T-cell (primary cell): ENCODE measurements around the gene RAB3A. TPM values are rescaled to one million over a fixed set of nuclear protein-coding genes. Genes with fewer than 3 reads are reported as not detected.

Experiments used
- ATAC-seq, 4 experiments: fragments of 200-7000 bp in 3 of 4; fragments of 150-1000 bp in 1 of 4; cut with Tn5 transposase; replicated peaks in 1 of 4; 1 replicate in 3 of 4; 2 replicates in 1 of 4; pipeline ENCODE4 v1.10.0; 2021; ENCODE audit warnings: moderate library complexity in 3 of 4, mild to moderate bottlenecking in 2 of 4, moderate number of reproducible peaks in 1 of 4
- CTCF ChIA-PET, 2 donors: fragments of 300-600 bp; sonication (Branson Sonifier 250); formaldehyde crosslinking; loops; one replicate each; lab custom pipeline; 2022; ENCODE audit warnings: antibody characterized with exemption in 2 of 2; lab: Charles Lee
- POLR2A ChIA-PET, 2 donors: fragments of 300-600 bp; sonication (Branson Sonifier 250); formaldehyde crosslinking; loops; one replicate each; lab custom pipeline; 2022; ENCODE audit warnings: antibody characterized with exemption in 2 of 2; lab: Charles Lee
- DNase-seq, 35 experiments: peaks; one replicate each; pipeline versions ENCODE4 v3.0.0 to v3.0.0-alpha.2; 2013 to 2023
- H3K27ac ChIP-seq: one replicate; pipeline ENCODE4 v1.5.1; 2013; ENCODE audit warnings: low read length
- H3K27me3 ChIP-seq, 2 experiments: replicated peaks in 1 of 2; 1 replicate in 1 of 2; 2 replicates in 1 of 2; pipeline versions ENCODE4 v1.6.1 to v1.7.0; 2013; ENCODE audit warnings: low read length in 1 of 2, mixed read lengths in 1 of 2; ENCODE audit not compliant: control insufficient read depth in 2 of 2, insufficient read depth in 2 of 2; ENCODE audit errors: extremely low read depth in 1 of 2
- H3K36me3 ChIP-seq, 2 donors: 1 replicate in 1 of 2; 2 replicates in 1 of 2; pipeline versions ENCODE4 v1.6.1 to v1.7.0; 2013; ENCODE audit warnings: low read length in 1 of 2; ENCODE audit not compliant: control insufficient read depth in 2 of 2, insufficient read depth in 1 of 2; ENCODE audit errors: extremely low read depth in 1 of 2
- H3K4me1 ChIP-seq, 2 experiments: 1 replicate in 1 of 2; 2 replicates in 1 of 2; pipeline versions ENCODE4 v1.6.1 to v1.7.0; 2013; ENCODE audit warnings: low read length in 2 of 2, mixed read lengths in 1 of 2; ENCODE audit not compliant: insufficient read depth in 2 of 2, control insufficient read depth in 1 of 2; ENCODE audit errors: extremely low read depth in 1 of 2
- H3K4me3 ChIP-seq, 2 donors: 1 replicate in 1 of 2; 2 replicates in 1 of 2; pipeline versions ENCODE4 v1.5.1 to v1.7.0; 2013; ENCODE audit warnings: mild to moderate bottlenecking in 2 of 2, low read length in 1 of 2, moderate library complexity in 1 of 2; ENCODE audit not compliant: control insufficient read depth in 1 of 2; ENCODE audit errors: extremely low read depth in 1 of 2
- H3K9me3 ChIP-seq: 2 replicates; pipeline ENCODE4 v1.7.0; 2013
- H3K27ac Mint-ChIP-seq, 2 donors: one replicate each; pipeline ENCODE4 v1.8.0; 2020 to 2021; ENCODE audit warnings: mild to moderate bottlenecking in 2 of 2, mixed read lengths in 2 of 2
- H3K27me3 Mint-ChIP-seq, 2 donors: one replicate each; pipeline ENCODE4 v1.8.0; 2021 to 2022; ENCODE audit warnings: mixed read lengths in 2 of 2
- H3K36me3 Mint-ChIP-seq: one replicate; pipeline ENCODE4 v1.8.0; 2021; ENCODE audit warnings: mixed read lengths
- H3K4me1 Mint-ChIP-seq, 3 donors: one replicate each; pipeline ENCODE4 v1.8.0; 2020 to 2022; ENCODE audit warnings: mixed read lengths in 3 of 3, mild to moderate bottlenecking in 1 of 3
- H3K4me3 Mint-ChIP-seq, 3 donors: one replicate each; pipeline ENCODE4 v1.8.0; 2020 to 2022; ENCODE audit warnings: mild to moderate bottlenecking in 3 of 3, mixed read lengths in 3 of 3, moderate library complexity in 3 of 3
- H3K9me3 Mint-ChIP-seq, 3 donors: one replicate each; pipeline ENCODE4 v1.8.0; 2020 to 2022; ENCODE audit warnings: mixed read lengths in 3 of 3
- WGBS: methylation state at CpG from one replicate; pipeline ENCODE4 v1.1.5; 2013; ENCODE audit warnings: missing lambda C conversion rate; ENCODE audit not compliant: insufficient coverage; 5-methylcytosine and 5-hydroxymethylcytosine counted together
- total RNA-seq, 35 experiments: library from RNA in 6 of 35; stranded (reverse) in 6 of 35; fragments of 120-200 nt in 1 of 35; gene quantifications; one replicate each; pipeline versions ENCODE4 v1.2.1 to v1.2.4 and lab custom pipeline; 2013 to 2026

Gene RAB3A
- total RNA-seq, 5 donors from 2014 or later (not counting 1 experiment from before 2014, with no cell fraction given): 4.7 to 8.3 (median 5.6) TPM

- Mint-ChIP-seq H3K27ac (no peak overlapping the region), H3K9me3 (no peaks in the 10 kb centered on the region), H3K4me1 (peaks cover 16 to 23% (median 18%) of the 10 kb centered on the region in 3 donors), H3K27me3 (peaks cover 25 to 48% of the 10 kb centered on the region in 2 donors), H3K36me3 (no peaks in the 10 kb centered on the region), H3K4me3 (no peak overlapping the region)
- CTCF ChIA-PET: interaction anchor here in 1 of 2 donors (0.5 kb wide), 1 partner anchor 12 kb away, joined by 3 read pairs; no protein-coding TSS in a partner anchor
- Histone ChIP-seq H3K27ac (no peak overlapping the region), H3K27me3 (peaks cover 0 to 71% of the 10 kb centered on the region in 2 experiments), H3K9me3 (no peaks in the 10 kb centered on the region), H3K4me1 (peaks cover 3 to 25% of the 10 kb centered on the region in 2 experiments), H3K36me3 (no peaks in the 10 kb centered on the region), H3K4me3 (no peak overlapping the region)
- POLR2A ChIA-PET: interaction anchor here in 1 of 2 donors (0.6 kb wide), 1 partner anchor 9 kb away, joined by 5 read pairs; no protein-coding TSS in a partner anchor
- 6% methylated on average over 6 of the region's 33 CpGs for WGBS
- ATAC-seq (no peak), DNase-seq (peak in 1 of 35 experiments; percentile 18)
Measured at GRCh38 chr19:18220632-18221275, 16.9 kb upstream of the RAB3A start.

GRCh38 chr19:18219911-18220631 lies 16.2 kb upstream of the RAB3A start:
- no peak overlapping the region for H3K27ac Mint-ChIP-seq
- no peaks in the 10 kb centered on the region for H3K9me3 Mint-ChIP-seq
- POLR2A ChIA-PET: interaction anchor here in 1 of 2 donors (0.6 to 0.7 kb wide), 2 partner anchors 8 to 1322 kb away, joined by 3 to 5 read pairs; no protein-coding TSS in a partner anchor
- peaks cover 3 to 18% of the 10 kb centered on the region in 2 experiments for H3K4me1 ChIP-seq
- H3K36me3 ChIP-seq: no peaks in the 10 kb centered on the region
- WGBS: 73% methylated on average over 24 of the region's 28 CpGs
- peaks cover 18 to 41% of the 10 kb centered on the region in 2 donors for H3K27me3 Mint-ChIP-seq
- no peak overlapping the region for H3K4me3 ChIP-seq
- no peaks in the 10 kb centered on the region for H3K36me3 Mint-ChIP-seq
- peaks cover 0 to 64% of the 10 kb centered on the region in 2 experiments for H3K27me3 ChIP-seq
- H3K4me3 Mint-ChIP-seq: no peak overlapping the region
- H3K4me1 Mint-ChIP-seq: peaks cover 10 to 17% (median 14%) of the 10 kb centered on the region in 3 donors
- H3K27ac ChIP-seq: no peak overlapping the region
- DNase-seq (no peak), ATAC-seq (no peak)
- no peaks in the 10 kb centered on the region for H3K9me3 ChIP-seq
- CTCF ChIA-PET: no interaction called here

- Histone ChIP-seq H3K4me1 (peaks cover 0 to 4% of the 10 kb centered on the region in 2 experiments), H3K4me3 (no peak overlapping the region), H3K27me3 (peaks cover 0 to 51% of the 10 kb centered on the region in 2 experiments), H3K27ac (no peak overlapping the region), H3K9me3 (no peaks in the 10 kb centered on the region), H3K36me3 (no peaks in the 10 kb centered on the region)
- ATAC-seq: no peak
- no peak overlapping the region for H3K27ac Mint-ChIP-seq
- H3K27me3 Mint-ChIP-seq: peaks cover 7 to 30% of the 10 kb centered on the region in 2 donors
- WGBS: 92% methylated on average over 2 of the region's 3 CpGs
- H3K9me3 Mint-ChIP-seq: no peaks in the 10 kb centered on the region
- H3K36me3 Mint-ChIP-seq: no peaks in the 10 kb centered on the region
- H3K4me3 Mint-ChIP-seq: no peak overlapping the region
- POLR2A ChIA-PET: no interaction called here
- H3K4me1 Mint-ChIP-seq: peaks cover 0 to 7% (median 3%) of the 10 kb centered on the region in 3 donors
- DNase-seq: no peak
- CTCF ChIA-PET: interaction anchor here in 1 of 2 donors (0.5 kb wide), 1 partner anchor 9 kb away, joined by 3 read pairs; no protein-coding TSS in a partner anchor
Measured at GRCh38 chr19:18218600-18218999, 14.8 kb upstream of the RAB3A start.

- H3K36me3 ChIP-seq: no peaks in the 10 kb centered on the region
- Mint-ChIP-seq H3K36me3 (no peaks in the 10 kb centered on the region), H3K4me3 (no peak overlapping the region), H3K9me3 (no peaks in the 10 kb centered on the region), H3K27ac (no peak overlapping the region), H3K4me1 (peaks cover 0 to 7% (median 3%) of the 10 kb centered on the region in 3 donors), H3K27me3 (peaks cover 7 to 26% of the 10 kb centered on the region in 2 donors)
- 72% methylated on average over 16 of the region's 17 CpGs for WGBS
- ChIA-PET CTCF (interaction anchor here in 1 of 2 donors (0.5 kb wide), 1 partner anchor 9 kb away, joined by 3 read pairs; no protein-coding TSS in a partner anchor), POLR2A (no interaction called here)
- H3K27ac ChIP-seq: no peak overlapping the region
- H3K27me3 ChIP-seq: peaks cover 0 to 51% of the 10 kb centered on the region in 2 experiments
- peaks cover 0 to 4% of the 10 kb centered on the region in 2 experiments for H3K4me1 ChIP-seq
- H3K9me3 ChIP-seq: no peaks in the 10 kb centered on the region
- no peak for DNase-seq
- no peak for ATAC-seq
- H3K4me3 ChIP-seq: no peak overlapping the region
Measured at GRCh38 chr19:18218159-18218558, 14.3 kb upstream of the RAB3A start.

GRCh38 chr19:18216789-18217188 lies 12.9 kb upstream of the RAB3A start:
- Mint-ChIP-seq H3K4me1 (peaks cover 0 to 7% (median 3%) of the 10 kb centered on the region in 3 donors), H3K4me3 (no peak overlapping the region), H3K27ac (no peak overlapping the region), H3K9me3 (no peaks in the 10 kb centered on the region), H3K36me3 (no peaks in the 10 kb centered on the region), H3K27me3 (peaks cover 3 to 17% of the 10 kb centered on the region in 2 donors)
- DNase-seq (no peak), ATAC-seq (no peak)
- POLR2A ChIA-PET: interaction anchor here in 1 of 2 donors (0.7 kb wide), 1 partner anchor 427 kb away, joined by 6 read pairs; no protein-coding TSS in a partner anchor
- peaks cover 0 to 4% of the 10 kb centered on the region in 2 experiments for H3K4me1 ChIP-seq
- H3K27me3 ChIP-seq: peaks cover 0 to 43% of the 10 kb centered on the region in 2 experiments
- H3K4me3 ChIP-seq: no peak overlapping the region
- H3K27ac ChIP-seq: no peak overlapping the region
- no CpG with 5 or more reads among the region's 8 CpGs for WGBS
- H3K36me3 ChIP-seq: no peaks in the 10 kb centered on the region
- no peaks in the 10 kb centered on the region for H3K9me3 ChIP-seq
- CTCF ChIA-PET: interaction anchor here (0.6 kb wide), 2 partner anchors 43 to 112 kb away, joined by 3 read pairs; no protein-coding TSS in a partner anchor
